TTC549 (cell line): ENCODE data around the gene OR2B6.

ENCODE experiments used
- FAIRE-seq: peaks from 2 replicates; lab custom pipeline; 2012; peaks lifted over from hg19 to GRCh38; lab: Jason Lieb, UNC

Gene OR2B6

DNA sequence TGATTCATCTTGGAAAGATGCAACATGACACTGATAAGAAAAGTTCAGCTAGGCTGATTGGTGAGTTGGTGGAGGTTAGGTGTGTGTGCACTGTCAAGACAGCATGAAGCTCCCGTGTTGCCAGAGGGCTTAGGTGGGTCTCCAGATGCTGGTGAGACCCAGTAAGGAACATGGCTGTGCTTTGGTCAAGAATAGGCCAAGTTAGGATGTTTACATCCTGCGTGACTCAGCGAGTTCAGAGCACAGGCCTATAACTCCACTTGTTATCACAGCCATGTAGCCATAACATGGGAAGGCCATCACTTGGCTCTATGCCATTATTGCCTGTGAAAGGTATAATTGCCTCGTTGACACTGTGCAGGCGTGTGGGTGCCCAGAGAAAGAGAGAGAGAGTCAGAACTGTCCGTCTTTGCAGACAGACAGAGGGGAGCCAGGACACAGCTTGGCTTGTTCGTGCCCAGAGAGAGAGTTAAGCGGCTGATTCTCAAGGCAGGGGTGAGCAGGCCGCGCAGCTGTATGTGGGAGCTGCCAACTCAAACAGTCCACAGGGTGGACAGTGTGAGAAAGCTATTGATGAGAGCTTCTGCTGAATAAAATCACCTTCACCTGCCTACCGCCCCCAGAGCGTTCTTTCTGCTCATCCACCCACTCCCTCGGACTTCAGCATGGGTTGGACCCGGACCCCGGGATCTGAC lies 43.5 kb downstream of the OR2B6 start:
- no peak for FAIRE-seq

DNA sequence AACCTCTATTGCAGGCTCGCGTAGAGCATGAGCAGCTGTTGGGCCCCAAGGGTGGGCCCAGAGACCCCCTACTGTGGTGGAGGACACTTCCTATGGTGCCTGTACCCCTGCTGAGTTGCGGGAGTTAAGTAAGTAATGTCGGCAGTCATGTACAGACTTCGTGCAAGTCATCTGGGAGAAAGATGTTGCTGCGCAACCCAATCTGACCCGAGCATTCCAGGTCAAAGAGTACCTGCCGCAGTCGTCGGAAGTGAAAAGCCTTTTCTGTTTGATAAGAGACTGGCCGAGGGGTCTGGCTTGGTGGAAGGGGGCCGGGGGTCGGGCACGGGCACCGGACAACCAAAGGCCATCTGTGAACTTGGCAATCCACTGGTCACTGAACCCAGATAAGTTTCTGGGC lies 44.3 kb downstream of the OR2B6 start:
- FAIRE-seq, result no peak

DNA sequence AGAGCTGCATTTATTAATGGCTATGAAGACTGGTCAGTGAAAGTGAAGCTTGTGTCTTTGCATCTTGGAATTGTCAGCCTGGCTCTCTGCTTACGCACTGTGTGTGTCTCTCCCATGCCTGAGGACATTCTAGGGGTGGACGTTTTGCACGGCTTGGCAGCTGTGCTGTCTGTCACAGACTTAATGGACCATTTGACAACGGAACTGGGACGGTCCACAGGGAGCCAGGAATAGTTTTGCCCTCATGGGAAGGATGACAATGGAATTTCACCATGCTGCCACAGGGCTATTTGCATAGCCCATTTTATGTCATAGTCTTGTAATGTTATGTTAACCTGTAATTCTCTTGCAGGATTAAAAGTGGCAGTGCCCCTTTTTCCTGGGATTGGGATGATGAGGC lies 44.7 kb downstream of the OR2B6 start:
- no peak for FAIRE-seq

DNA sequence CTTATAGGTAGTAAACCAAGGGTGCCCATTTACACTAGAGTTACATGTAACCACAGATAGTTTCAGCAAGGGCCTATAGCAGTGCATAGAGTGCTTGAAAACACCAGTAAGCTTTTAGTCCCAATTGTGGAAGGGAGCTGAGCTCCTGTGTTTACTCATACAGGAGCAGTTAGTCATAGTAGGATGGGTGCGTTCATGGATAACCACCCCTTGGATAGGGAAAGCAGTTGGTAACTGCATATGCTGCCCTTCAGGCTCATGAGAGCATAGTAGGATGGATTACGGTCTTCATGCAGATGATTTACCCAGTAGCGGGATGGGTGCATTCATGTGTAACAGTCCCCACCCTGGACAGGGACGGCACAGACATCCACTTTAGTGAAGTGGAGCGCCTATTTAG lies 45.1 kb downstream of the OR2B6 start:
- no peak for FAIRE-seq

DNA sequence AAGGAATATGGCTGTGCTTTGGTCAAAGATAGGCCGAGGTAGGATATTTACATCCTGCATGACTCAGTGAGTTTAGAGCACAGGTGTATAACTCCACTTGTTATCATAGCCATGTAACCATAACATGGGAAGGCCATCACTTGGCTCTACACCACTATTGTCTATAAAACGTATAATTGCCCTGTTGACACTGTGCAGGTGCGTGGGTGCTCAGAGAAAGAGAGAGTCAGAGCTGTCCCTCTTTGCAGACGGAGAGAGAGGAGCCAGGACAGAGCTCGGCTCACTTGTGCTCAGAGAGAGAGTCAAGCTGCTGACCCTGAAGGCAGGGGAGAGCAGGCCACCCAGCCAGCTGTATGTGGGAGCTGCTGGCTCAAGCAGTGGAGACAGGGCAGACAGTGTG lies 46.0 kb downstream of the OR2B6 start:
- FAIRE-seq, result no peak

DNA sequence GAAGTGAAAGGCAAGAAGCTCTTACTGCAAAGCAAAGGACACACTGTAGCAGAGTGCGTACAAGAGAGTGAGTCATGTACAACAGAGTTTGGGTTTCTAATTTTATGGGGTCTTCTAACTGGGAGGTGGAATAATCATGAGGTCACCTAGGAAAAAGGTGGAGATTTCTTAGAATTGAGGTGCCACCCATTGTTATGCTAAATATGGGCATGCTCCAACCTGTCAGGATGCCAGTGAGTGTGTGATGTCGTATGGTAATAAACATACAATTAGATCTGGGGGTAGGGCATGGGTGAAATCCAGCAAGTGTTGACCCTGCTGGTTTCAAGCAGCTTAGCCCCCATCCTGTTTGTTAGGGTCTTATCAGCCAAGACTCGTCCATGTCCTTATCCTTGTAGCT lies 46.6 kb downstream of the OR2B6 start:
- no peak for FAIRE-seq

DNA sequence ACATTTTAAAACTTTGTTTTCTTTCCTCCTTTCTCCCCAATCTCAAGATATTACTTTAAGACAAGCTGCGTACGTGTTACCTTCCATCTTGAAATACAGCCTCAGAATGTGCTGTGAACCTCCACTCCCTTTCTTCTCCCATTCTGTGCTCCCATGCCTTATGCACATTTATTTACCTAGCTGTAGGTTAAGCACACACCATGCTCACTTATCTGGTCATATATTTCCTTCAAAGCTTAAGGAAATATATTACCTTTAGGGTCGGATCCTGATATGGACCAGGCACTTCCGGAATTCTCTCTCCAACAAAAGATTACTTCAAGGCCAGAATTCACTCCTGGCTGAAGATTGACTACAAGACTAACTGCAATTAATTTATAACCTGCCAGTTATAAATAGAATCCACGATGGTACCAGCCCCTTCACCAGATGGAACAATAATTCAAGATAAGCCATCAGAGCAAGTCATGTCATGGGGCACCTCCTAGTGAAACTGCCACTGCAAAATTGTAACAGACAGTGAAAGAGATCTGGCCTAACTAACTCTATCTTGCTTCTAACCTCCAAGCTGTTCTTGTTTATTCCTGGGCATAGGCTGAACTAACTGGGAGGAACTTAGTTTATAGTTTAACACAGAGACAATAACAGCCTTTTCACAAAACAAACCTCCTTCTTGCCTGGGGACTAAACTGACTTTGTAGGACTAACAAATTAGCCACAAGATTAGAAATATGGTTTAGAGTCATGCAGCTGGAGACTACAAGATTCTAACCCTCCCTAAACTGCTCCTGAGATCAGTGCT lies 47.5 kb downstream of the OR2B6 start:
- no peak for FAIRE-seq

DNA sequence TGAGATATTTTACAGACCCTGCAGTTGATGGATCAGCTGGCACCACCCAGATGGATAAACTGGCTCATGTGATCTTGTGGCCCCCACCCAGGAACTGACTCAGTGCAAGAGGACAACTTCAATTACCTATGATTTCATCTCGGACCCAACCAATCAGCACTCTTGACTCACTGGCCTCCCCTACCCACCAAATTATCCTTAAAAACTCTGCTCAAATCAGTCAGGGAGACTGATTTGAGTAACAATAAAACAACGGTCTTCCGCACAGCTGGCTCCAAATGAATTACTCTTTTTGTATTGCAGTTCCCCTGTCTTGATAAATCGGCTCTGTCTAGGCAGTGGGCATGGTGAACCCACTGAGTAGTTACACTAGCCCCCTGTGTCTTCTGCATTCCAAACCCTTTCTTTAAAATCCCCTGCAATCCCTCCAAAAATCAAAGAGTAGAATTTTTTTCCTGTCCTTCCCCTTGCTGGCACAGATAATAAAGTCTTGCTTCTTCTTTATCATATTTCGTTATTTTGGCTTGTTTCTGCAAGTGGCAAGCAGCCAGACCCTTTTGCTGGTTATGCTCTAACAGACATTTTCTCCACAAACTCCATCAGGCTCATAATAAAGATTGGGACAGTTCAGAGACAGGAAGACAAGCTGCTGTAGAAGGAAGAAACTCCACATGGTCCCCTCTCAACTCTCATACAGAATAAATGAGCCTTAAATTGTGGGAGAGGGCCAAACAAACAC lies 48.3 kb downstream of the OR2B6 start:
- FAIRE-seq, result no peak

DNA sequence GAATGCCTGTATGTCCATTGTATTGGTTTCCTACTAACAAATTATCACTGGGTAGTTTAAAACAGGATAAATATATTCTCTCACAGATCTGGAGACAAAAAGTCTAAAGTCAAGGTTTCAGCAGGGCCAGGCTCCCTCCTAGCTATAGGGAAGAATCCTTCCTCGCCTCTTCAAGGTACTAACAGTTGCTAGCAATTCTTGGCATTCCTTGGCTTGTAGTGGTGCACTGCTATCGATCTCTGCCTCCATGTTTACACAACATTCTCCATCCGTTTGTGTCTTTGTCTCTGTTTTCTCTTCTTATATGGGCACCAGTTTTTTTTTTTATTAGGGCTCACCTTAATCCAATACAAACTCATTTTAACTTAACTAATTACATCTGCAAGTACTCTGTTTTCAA lies 48.9 kb downstream of the OR2B6 start:
- no peak for FAIRE-seq
